GM12878 (cell line): ENCODE data around the gene TNKS1BP1. TPM values are rescaled to one million over a fixed set of nuclear protein-coding genes. Genes with fewer than 3 reads are reported as not detected.

Source experiments
- ATAC-seq: fragments of 200-7000 bp; cut with Tn5 transposase; 3 replicates; pipeline ENCODE4 v1.9.1; 2020; ENCODE audit warnings: mild to moderate bottlenecking, moderate library complexity
- Bru-seq: library from RNA; stranded (reverse); fragments of 400-500 nt; gene quantifications from one replicate; lab custom pipeline; 2021; lab: Mats Ljungman, UMichigan
- BruChase-seq, 2 experiments: library from RNA; stranded (reverse); fragments of 400-500 nt; gene quantifications; one replicate each; lab custom pipeline; 2021; lab: Mats Ljungman, UMichigan
- BruUV-seq: library from RNA; stranded (reverse); fragments of 400-500 nt; replicated peaks from 2 replicates; lab custom pipeline; 2021; lab: Mats Ljungman, UMichigan
- CTCF ChIA-PET: fragments of 300-600 bp; sonication (Branson Sonifier 250); formaldehyde crosslinking; extraction: SDS; loops from one replicate; lab custom pipeline; 2021; ENCODE audit warnings: inconsistent platforms; lab: Yijun Ruan, JAX
- POLR2A ChIA-PET: fragments of 350-600 bp; formaldehyde crosslinking; extraction: SDS; loops from one replicate; lab custom pipeline; 2021; ENCODE audit warnings: inconsistent platforms; lab: Charles Lee
- RAD21 ChIA-PET: fragments of 300-600 bp; sonication (Branson Sonifier 250); formaldehyde crosslinking; loops from one replicate; lab custom pipeline; 2023; ENCODE audit warnings: antibody characterized with exemption; ENCODE audit not compliant: unreplicated experiment; lab: Charles Lee
- SMC1A ChIA-PET: fragments of 300-600 bp; sonication (Branson Sonifier 250); formaldehyde crosslinking; loops from one replicate; lab custom pipeline; 2023; ENCODE audit not compliant: unreplicated experiment, uncharacterized antibody; lab: Charles Lee
- DNase-seq: peaks from one replicate; pipeline ENCODE4 v3.0.0-alpha.2; 2011; ENCODE audit warnings: low read depth, low spot score
- FAIRE-seq: peaks from 3 replicates; lab custom pipeline; 2011; peaks lifted over from hg19 to GRCh38; lab: Jason Lieb, UNC
- H2AFZ ChIP-seq: 2 replicates; pipeline ENCODE4 v1.6.0; 2011; ENCODE audit warnings: low read depth, low read length, control low read depth; ENCODE audit not compliant: control insufficient read depth
- H3K27ac ChIP-seq: 2 replicates; pipeline ENCODE4 v1.5.1; 2011; ENCODE audit warnings: control low read depth; ENCODE audit not compliant: control insufficient read depth, insufficient read depth
- H3K27me3 ChIP-seq, 2 experiments: replicated peaks in 1 of 2; 2 replicates each; pipeline versions ENCODE4 v1.6.0 to v1.6.1; 2011; ENCODE audit warnings: low read length in 1 of 2; ENCODE audit not compliant: control insufficient read depth in 2 of 2, insufficient read depth in 2 of 2
- H3K36me3 ChIP-seq, 2 experiments: 2 replicates each; pipeline ENCODE4 v1.5.1; 2011; ENCODE audit warnings: low read length in 1 of 2; ENCODE audit not compliant: control insufficient read depth in 2 of 2, insufficient read depth in 2 of 2
- H3K4me1 ChIP-seq: 2 replicates; pipeline ENCODE4 v1.6.1; 2011; ENCODE audit warnings: mild to moderate bottlenecking, low read length, moderate library complexity, mixed read lengths; ENCODE audit not compliant: control insufficient read depth, insufficient read depth
- H3K4me2 ChIP-seq: 2 replicates; pipeline ENCODE4 v1.6.0; 2011; ENCODE audit warnings: control low read depth; ENCODE audit not compliant: control insufficient read depth, insufficient read depth
- H3K4me3 ChIP-seq: fragments of 200-600 bp; sonication (generic); 2 replicates; pipeline ENCODE4 v1.5.1; 2016
- H3K79me2 ChIP-seq: 2 replicates; pipeline ENCODE4 v1.6.0; 2011; ENCODE audit warnings: low read length; ENCODE audit not compliant: control insufficient read depth, insufficient read depth
- H3K9ac ChIP-seq: 2 replicates; pipeline ENCODE4 v1.8.0; 2011; ENCODE audit warnings: low read length, control low read depth, mixed read lengths; ENCODE audit not compliant: control insufficient read depth, insufficient read depth
- H3K9me3 ChIP-seq: replicated peaks from 3 replicates; pipeline ENCODE4 v1.5.1; 2011; ENCODE audit warnings: mild to moderate bottlenecking, low read length; ENCODE audit not compliant: control insufficient read depth, insufficient read depth
- H4K20me1 ChIP-seq: 2 replicates; pipeline ENCODE4 v1.6.0; 2011; ENCODE audit not compliant: control insufficient read depth, insufficient read depth
- ATF7 ChIP-seq: fragments of 450-650 bp; IDR thresholded peaks from 2 replicates; pipeline ENCODE4 v1.6.1; 2016; ENCODE audit warnings: low read depth, mild to moderate bottlenecking
- HDAC6 ChIP-seq: fragments of 200-600 bp; sonication (generic); IDR thresholded peaks from one replicate; pipeline ENCODE4 v1.8.0; 2017; ENCODE audit warnings: antibody characterized with exemption; ENCODE audit not compliant: unreplicated experiment
- KDM1A ChIP-seq: fragments of 200-600 bp; sonication (generic); IDR thresholded peaks from 2 replicates; pipeline ENCODE4 v1.6.1; 2016; ENCODE audit warnings: borderline replicate concordance
- MTA2 ChIP-seq: fragments of 450-650 bp; IDR thresholded peaks from 2 replicates; pipeline ENCODE4 v1.6.1; 2016; ENCODE audit warnings: low read depth, mild to moderate bottlenecking, moderate library complexity
- MXI1 ChIP-seq: fragments of 150-350 bp; IDR thresholded peaks from 2 replicates; pipeline ENCODE4 v1.6.1; 2011; ENCODE audit warnings: low read depth, mild to moderate bottlenecking, inconsistent platforms, low read length, improper control_type of control experiment
- NFIC ChIP-seq: IDR thresholded peaks from 2 replicates; pipeline ENCODE4 v1.6.1; 2012; ENCODE audit warnings: low read depth, mild to moderate bottlenecking, inconsistent platforms, low read length, moderate library complexity
- PAX8 ChIP-seq: fragments of 450-650 bp; IDR thresholded peaks from 2 replicates; pipeline ENCODE4 v1.6.1; 2017; ENCODE audit warnings: mild to moderate bottlenecking, moderate library complexity
- REST ChIP-seq: IDR thresholded peaks from 2 replicates; pipeline ENCODE4 v1.6.1; 2012; ENCODE audit warnings: mild to moderate bottlenecking, low read depth, low read length
- TBL1XR1 ChIP-seq: IDR thresholded peaks from 2 replicates; pipeline ENCODE4 v1.6.1; 2012; ENCODE audit warnings: low read depth, low read length, improper control_type of control experiment
- TCF3 ChIP-seq: IDR thresholded peaks from 2 replicates; pipeline ENCODE4 v1.6.1; 2012; ENCODE audit warnings: low read depth, mild to moderate bottlenecking, low read length, borderline replicate concordance; ENCODE audit not compliant: insufficient read depth
- ZBTB11 ChIP-seq: fragments of 450-650 bp; formaldehyde crosslinking; IDR thresholded peaks from 2 replicates; pipeline ENCODE4 v1.5.0; 2022; ENCODE audit warnings: mild to moderate bottlenecking, missing genetic modification characterization
- WGBS: methylation state at CpG from one replicate; pipeline ENCODE4 v1.1.6; 2016; ENCODE audit warnings: low lambda C conversion rate; ENCODE audit not compliant: insufficient replicate concordance, insufficient coverage; ENCODE audit errors: missing lambda C conversion rate; 5-methylcytosine and 5-hydroxymethylcytosine counted together
- in situ Hi-C: fragments of 300-500 bp; cut with MboI; formaldehyde crosslinking; loops from 9 replicates; pipeline ENCODE4 v1.14.3; 2018; ENCODE audit warnings: mixed read lengths
- intact Hi-C: fragments of 100-400 bp; cut with micrococcal nuclease; formaldehyde crosslinking; loops from one replicate; pipeline ENCODE4 v1.14.2; 2022; ENCODE audit not compliant: unreplicated experiment
- long read RNA-seq, 2 experiments: library from polyadenylated mRNA; unstranded; transcript quantifications; one replicate each; pipeline ENCODE4 v2.0.0, GENCODE V29; 2019 to 2020
- polyA minus RNA-seq, 3 experiments: library from RNA; depleted of rRNA, polyadenylated mRNA; stranded (reverse); fragments of >200 nt; gene quantifications; 2 replicates each; pipeline ENCODE4 v1.2.3, GENCODE V29; 2011
- polyA plus RNA-seq, 11 experiments: library from polyadenylated mRNA; depleted of rRNA in 4 of 11; unstranded in 6 of 11; stranded (reverse) in 5 of 11; fragments of >200 nt; fragmentation: Nextera tagmentation in 4 of 11; fragmentation: Illumina TruSeq in 1 of 11; extraction: Ambion mirVana in 4 of 11; extraction: Trizol in 1 of 11; gene quantifications; 1 replicate in 1 of 11; 2 replicates in 10 of 11; pipeline versions ENCODE4 v1.2.1 to v1.2.3, GENCODE V29; 2011 to 2016; ENCODE audit warnings: inconsistent platforms in 2 of 11, missing spikeins in 2 of 11, low read depth in 1 of 11
- total RNA-seq, 4 experiments: library from RNA; depleted of rRNA in 3 of 4; stranded (reverse); fragments of >200 nt in 3 of 4; fragmentation: Illumina TruSeq in 1 of 4; extraction: Trizol in 1 of 4; gene quantifications; 2 replicates each; pipeline versions ENCODE4 v1.2.1 to v1.2.3, GENCODE V29; 2013 to 2021

TNKS1BP1 gene
- total RNA-seq (2013; cell fraction: nucleolus; rRNA removed) = 26.1 and 29.2 TPM in 2 replicates
- 4.8 and 5.6 TPM in 2 replicates for total RNA-seq (2014; rRNA removed)
- 2.2 and 3.1 TPM in 2 replicates for total RNA-seq (2014; rRNA removed; fragmentation: Illumina TruSeq; extraction: Trizol)
- 12.5 and 15.8 TPM in 2 replicates for total RNA-seq (2021)
- polyA plus RNA-seq (2011; ENCODE audit: low read depth) = 6.7 TPM
- 3.5 and 4.4 TPM in 2 replicates for polyA plus RNA-seq (2011; rRNA removed)
- 3.9 and 5.5 TPM in 2 replicates for polyA plus RNA-seq (2011; cell fraction: cytosol; rRNA removed)
- polyA plus RNA-seq (2011; cell fraction: nucleus; rRNA removed) = 16.4 and 20.4 TPM in 2 replicates
- 8.7 and 9.5 TPM in 2 replicates for polyA plus RNA-seq (2012)
- 4.9 and 7.3 TPM in 2 replicates for polyA plus RNA-seq (2014; fragmentation: Illumina TruSeq; extraction: Trizol)
- under 1 TPM; 0.26 to 0.47 TPM for polyA plus RNA-seq (2014; fragmentation: Nextera tagmentation; extraction: Ambion mirVana)
- polyA plus RNA-seq (2014; rRNA removed) = 5.2 and 6.8 TPM in 2 replicates
- polyA plus RNA-seq (2016; fragmentation: Nextera tagmentation; extraction: Ambion mirVana) = 1 to 10 TPM; 2.1 to 4.1 TPM
- polyA minus RNA-seq (2011; rRNA and poly(A)+ RNA removed) = 6.2 and 10.0 TPM in 2 replicates
- 4.8 and 5.5 TPM in 2 replicates for polyA minus RNA-seq (2011; cell fraction: cytosol; rRNA and poly(A)+ RNA removed)
- 1.8 and 4.4 TPM in 2 replicates for polyA minus RNA-seq (2011; cell fraction: nucleus; rRNA and poly(A)+ RNA removed)
- Bru-seq, nascent RNA = percentile 79 among the genes with signal in this experiment
- BruChase-seq, experiment 1, labeled RNA remaining after a 6-hour chase = percentile 90 among the genes with signal in this experiment
- percentile 87 among the genes with signal in this experiment for BruChase-seq, experiment 2, labeled RNA remaining after a 2-hour chase
- long read RNA-seq, experiment 1 = 0 reads
- long read RNA-seq, experiment 2 = 0 reads

GRCh38 chr11:57324886-57325734, at the start of gene TNKS1BP1:
TSS of gene TNKS1BP1 (minus strand) at chr11:57324952. CDS start at chr11:57321885, 3,067 bp downstream.
- in situ Hi-C loops (loop anchor here (25.0 kb wide), 2 partner anchors 1187 to 1262 kb away; partner anchors contain the start of genes LPXN, OR5B21 and ZFP91), intact Hi-C loops (no loop called here)
- H3K79me2 ChIP-seq = no peaks in the 10 kb centered on the region
- DNase-seq (peak; percentile 56), FAIRE-seq (peak; percentile 89), ATAC-seq (peak; percentile 87)
- peaks cover 22% of the 10 kb centered on the region for H3K4me1 ChIP-seq
- ChIA-PET CTCF (interaction anchor here (1.0 to 1.7 kb wide), 6 partner anchors 9 to 203 kb away, joined by 3 to 13 read pairs (median 6); partner anchors contain the start of genes P2RX3 and SSRP1), SMC1A (interaction anchor here (0.7 to 2.7 kb wide), 4 partner anchors 11 to 133 kb away, joined by 3 to 20 read pairs (median 4); partner anchors contain the start of gene SSRP1), POLR2A (interaction anchor here (0.7 to 3.5 kb wide), 5 partner anchors 10 to 101 kb away, joined by 3 to 35 read pairs (median 3); partner anchors contain the start of genes SLC43A3 and SSRP1), RAD21 (interaction anchor here (1.2 to 3.0 kb wide), 3 partner anchors 10 to 101 kb away, joined by 5 to 14 read pairs (median 6); partner anchors contain the start of gene SSRP1)
- peak within 1 kb of the TSS; percentile 51 for H3K4me3 ChIP-seq
- H3K27ac ChIP-seq = peak within 1 kb of the TSS; percentile 81
- H3K9ac ChIP-seq = peak within 1 kb of the TSS; percentile 75
- H3K27me3 ChIP-seq = no peaks in the 10 kb centered on the region
- H3K36me3 ChIP-seq = peaks cover 13 to 20% of the 10 kb centered on the region in 2 experiments; a peak in 3 of 4 replicates
- peak within 1 kb of the TSS; percentile 91 for H3K4me2 ChIP-seq
- WGBS = under 1% methylated on average over 42 of the region's 61 CpGs
- H4K20me1 ChIP-seq = no peaks in the 10 kb centered on the region
- peak within 1 kb of the TSS; percentile 77 for H2AFZ ChIP-seq
- H3K9me3 ChIP-seq = no peaks in the 10 kb centered on the region
- TSS peak; percentile 98 for BruUV-seq
- TF ChIP-seq REST = 0 out of 2 replicates have a peak, but pooled peaks have one; percentile 23
- no peak for TF ChIP-seq PAX8
- TF ChIP-seq ZBTB11 = no peak
- peak; percentile 78 for TF ChIP-seq ATF7
- TF ChIP-seq HDAC6 = no peak
- peak; percentile 55; the same call in 1 of the 2 replicates for TF ChIP-seq MXI1
- TF ChIP-seq TCF3 = no peak
- no peak for TF ChIP-seq KDM1A
- no peak for TF ChIP-seq TBL1XR1
- TF ChIP-seq MTA2 = no peak
- TF ChIP-seq NFIC = peak; percentile 46; the same call in 1 of the 2 replicates
